WERI-Rb-1 (cell line): Measurements from ENCODE around the gene IL6R.

Experiments used
- DNase-seq: peaks from one replicate; pipeline ENCODE4 v3.0.0-alpha.2; 2020
- H3K27ac ChIP-seq: fragments of 250-450 bp; sonication (Bioruptor Pico); 2 replicates; pipeline ENCODE4 v1.5.1; 2020; ENCODE audit warnings: mild to moderate bottlenecking, moderate library complexity
- H3K27me3 ChIP-seq: fragments of 250-450 bp; sonication (Bioruptor Pico); 2 replicates; pipeline ENCODE4 v1.5.1; 2021; ENCODE audit warnings: mild to moderate bottlenecking, low read depth, moderate library complexity; ENCODE audit not compliant: insufficient read depth, severe bottlenecking
- H3K36me3 ChIP-seq: fragments of 250-450 bp; sonication (Bioruptor Pico); 2 replicates; pipeline ENCODE4 v1.5.1; 2020; ENCODE audit warnings: mild to moderate bottlenecking, moderate library complexity
- H3K4me3 ChIP-seq: 2 replicates; pipeline ENCODE4 v1.5.1; 2011; ENCODE audit warnings: low read depth, mild to moderate bottlenecking, control low read depth, low read length
- H3K9me3 ChIP-seq: fragments of 250-450 bp; sonication (Bioruptor Pico); 2 replicates; pipeline ENCODE4 v1.5.1; 2021; ENCODE audit warnings: mild to moderate bottlenecking, moderate library complexity; ENCODE audit not compliant: severe bottlenecking
- TF ChIP-seq, protein P1 (sequence below): IDR thresholded peaks from 2 replicates; pipeline ENCODE4 v1.5.1; 2011; ENCODE audit warnings: low read depth, mild to moderate bottlenecking, control low read depth, inconsistent platforms, low read length

The IL6R gene

DNA sequence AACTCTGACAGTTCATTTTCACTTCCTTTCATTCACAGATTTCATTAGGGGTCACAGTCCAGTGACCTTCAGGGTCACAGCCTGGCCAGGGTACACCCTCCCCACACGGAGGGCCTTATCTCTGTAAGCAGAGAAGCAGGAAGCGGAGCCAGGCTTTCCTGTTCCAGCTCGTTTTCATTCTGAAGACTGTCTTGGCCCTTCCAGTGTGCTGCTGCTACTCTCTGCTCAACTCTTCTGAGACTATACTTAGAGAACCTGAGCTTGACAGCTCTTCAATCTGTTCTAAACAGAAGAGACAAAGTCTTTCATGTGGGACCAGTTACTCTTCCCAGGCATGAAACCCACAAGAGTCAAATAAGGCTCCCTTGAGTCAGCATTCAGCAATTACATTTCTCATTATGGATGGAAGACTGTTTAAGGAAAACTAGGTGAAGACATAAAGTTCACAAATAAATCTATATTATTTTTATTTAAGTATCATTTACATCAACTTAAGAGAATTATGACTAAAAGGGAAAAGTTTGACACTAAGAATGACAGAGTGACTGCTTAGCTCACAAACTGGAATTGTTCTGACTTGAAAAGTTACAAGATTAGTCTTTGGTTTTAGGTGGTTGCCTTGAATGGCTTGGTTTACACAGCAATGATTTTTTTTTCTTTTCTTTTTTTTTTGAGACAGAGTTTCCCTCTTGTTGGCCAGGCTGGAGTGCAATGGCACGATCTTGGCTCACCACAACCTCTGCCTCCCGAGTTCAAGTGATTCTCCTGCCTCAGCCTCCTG, 92.1 kb downstream of the IL6R start:
- Histone ChIP-seq H3K27ac (no peak overlapping the region), H3K36me3 (no peaks in the 10 kb centered on the region), H3K4me3 (no peak overlapping the region), H3K27me3 (peaks cover 100% of the 10 kb centered on the region), H3K9me3 (peaks cover 9% of the 10 kb centered on the region)
- no peak for DNase-seq
- TF ChIP-seq, protein P1, sequence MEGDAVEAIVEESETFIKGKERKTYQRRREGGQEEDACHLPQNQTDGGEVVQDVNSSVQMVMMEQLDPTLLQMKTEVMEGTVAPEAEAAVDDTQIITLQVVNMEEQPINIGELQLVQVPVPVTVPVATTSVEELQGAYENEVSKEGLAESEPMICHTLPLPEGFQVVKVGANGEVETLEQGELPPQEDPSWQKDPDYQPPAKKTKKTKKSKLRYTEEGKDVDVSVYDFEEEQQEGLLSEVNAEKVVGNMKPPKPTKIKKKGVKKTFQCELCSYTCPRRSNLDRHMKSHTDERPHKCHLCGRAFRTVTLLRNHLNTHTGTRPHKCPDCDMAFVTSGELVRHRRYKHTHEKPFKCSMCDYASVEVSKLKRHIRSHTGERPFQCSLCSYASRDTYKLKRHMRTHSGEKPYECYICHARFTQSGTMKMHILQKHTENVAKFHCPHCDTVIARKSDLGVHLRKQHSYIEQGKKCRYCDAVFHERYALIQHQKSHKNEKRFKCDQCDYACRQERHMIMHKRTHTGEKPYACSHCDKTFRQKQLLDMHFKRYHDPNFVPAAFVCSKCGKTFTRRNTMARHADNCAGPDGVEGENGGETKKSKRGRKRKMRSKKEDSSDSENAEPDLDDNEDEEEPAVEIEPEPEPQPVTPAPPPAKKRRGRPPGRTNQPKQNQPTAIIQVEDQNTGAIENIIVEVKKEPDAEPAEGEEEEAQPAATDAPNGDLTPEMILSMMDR = no peak

DNA sequence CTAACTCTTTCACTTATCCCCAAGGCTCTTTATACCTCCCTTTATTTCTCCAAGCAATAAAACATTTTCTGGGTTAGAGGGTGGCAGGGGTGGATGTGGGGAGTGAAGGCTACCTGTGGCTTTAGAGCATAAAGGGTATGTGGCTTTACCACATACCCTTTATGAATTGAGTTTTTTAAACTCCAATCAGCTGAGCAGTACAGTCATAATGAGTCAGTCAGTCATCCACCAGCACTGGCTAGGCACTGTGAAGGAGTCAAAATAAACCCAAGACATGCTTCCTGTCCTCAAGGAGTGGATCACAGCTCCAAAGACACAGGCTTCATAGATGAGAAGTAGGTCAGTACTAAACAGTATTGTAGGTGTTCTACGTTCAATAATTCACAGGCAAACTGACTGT, 94.3 kb downstream of the IL6R start:
- H3K27ac ChIP-seq = no peak overlapping the region
- H3K4me3 ChIP-seq = no peak overlapping the region
- H3K27me3 ChIP-seq = peaks cover 100% of the 10 kb centered on the region
- peaks cover 28% of the 10 kb centered on the region for H3K9me3 ChIP-seq
- no peaks in the 10 kb centered on the region for H3K36me3 ChIP-seq
- TF ChIP-seq, protein P1 = no peak
- no peak for DNase-seq

DNA sequence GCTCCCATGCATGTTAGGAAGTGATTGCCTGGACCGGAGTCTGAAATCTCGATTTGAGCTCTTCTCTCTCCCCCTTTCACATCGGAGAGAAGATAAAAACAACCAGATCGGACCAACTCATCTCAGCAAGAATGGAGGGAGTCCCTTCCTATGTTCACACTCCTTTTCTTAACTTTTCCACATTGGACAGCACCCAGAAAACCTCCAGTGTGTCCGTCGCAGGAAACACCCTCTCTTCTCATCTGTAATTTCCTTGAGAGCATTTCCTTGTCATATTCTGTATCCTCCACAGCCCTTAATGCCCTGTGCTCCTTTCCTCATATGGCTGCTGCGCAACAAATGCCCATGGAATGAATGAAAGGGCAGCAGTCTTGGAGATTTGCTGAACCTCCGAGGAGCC, 95.4 kb downstream of the IL6R start:
- Histone ChIP-seq H3K27me3 (peaks cover 100% of the 10 kb centered on the region), H3K4me3 (no peak overlapping the region), H3K9me3 (peaks cover 29% of the 10 kb centered on the region), H3K27ac (no peak overlapping the region), H3K36me3 (no peaks in the 10 kb centered on the region)
- no peak for DNase-seq
- TF ChIP-seq, protein P1 = no peak

DNA sequence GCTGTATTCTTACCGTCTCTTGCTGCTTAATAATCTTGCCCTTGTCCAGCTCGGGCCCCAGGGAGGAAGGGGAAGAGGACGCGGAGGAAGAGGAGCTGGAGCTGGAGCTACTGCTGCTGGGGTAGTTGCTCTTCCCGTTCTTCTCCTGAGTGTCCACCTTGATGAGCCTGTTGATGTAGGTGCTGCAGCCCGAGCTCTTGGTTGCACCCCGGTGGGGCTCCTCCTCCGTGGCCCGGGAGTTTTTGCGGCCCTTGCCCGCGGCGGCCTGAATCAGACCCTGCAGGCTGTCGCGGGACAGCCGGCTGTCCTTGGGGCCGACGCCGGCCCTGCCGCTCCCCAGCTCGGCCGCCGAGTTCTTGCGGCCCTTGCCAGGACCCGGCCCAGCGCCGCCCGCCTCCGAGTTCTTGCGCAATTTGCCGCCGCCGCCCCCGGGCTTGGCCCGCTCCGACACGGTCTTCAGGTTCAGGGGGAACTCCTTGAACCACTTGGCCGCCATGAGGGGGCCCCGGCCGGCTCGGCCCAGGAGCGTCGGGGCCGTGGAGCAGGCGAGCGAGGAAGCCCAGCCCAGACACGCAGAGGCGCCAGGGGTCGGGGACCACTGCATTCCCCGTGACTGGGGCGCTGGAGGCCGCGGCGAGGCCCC, 96.4 kb downstream of the IL6R start:
- Histone ChIP-seq H3K9me3 (peaks cover 39% of the 10 kb centered on the region), H3K4me3 (peak overlapping the region; percentile 3; the same call in 1 of the 2 replicates), H3K27me3 (peaks cover 100% of the 10 kb centered on the region), H3K27ac (no peak overlapping the region), H3K36me3 (no peaks in the 10 kb centered on the region)
- TF ChIP-seq, protein P1 = no peak
- no peak for DNase-seq

DNA sequence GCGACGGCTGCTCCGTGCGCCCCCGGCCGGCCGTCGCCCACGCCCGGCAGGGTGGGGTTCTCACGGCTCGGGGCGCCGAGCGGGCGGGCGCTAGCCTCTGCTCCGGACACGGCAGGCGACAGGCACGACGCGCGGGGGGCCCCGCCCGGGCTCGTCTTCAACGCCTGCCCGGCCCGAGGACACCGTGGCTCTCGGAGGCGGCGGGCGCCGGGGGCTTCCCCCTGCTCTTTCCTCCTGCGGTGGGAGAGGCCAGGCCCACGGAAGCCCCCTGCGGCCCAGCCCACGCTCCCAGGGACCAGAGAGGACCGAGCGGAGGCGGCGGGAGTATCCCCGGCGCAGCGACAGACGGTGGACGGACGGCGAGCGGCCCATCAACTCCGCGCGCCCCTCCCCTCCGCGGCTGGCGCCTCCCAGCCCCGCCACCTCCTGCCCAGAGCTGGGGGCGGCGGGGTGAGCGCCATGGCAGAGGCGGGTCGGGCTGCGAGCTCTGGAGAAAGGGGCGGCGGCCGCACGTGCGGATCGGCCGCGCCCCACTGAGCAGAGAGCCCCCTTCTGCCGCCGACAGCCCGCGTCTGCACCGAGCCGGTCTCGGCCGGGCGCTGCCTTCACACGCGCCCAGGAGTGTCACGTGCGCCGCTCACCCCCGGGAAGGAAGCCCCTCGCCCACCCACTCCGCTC, 97.1 kb downstream of the IL6R start, which contains the start of the genes SHE and TDRD10:
TSS of gene SHE (minus strand) at position 347 of the 678 bp plus-strand sequence. CDS start 386 bp downstream, outside the sequence.
TSS of gene TDRD10 (plus strand) at position 154 of the 678 bp plus-strand sequence. CDS start 4,685 bp downstream, outside the sequence.
- no peak for DNase-seq
- no peaks in the 10 kb centered on the region for H3K36me3 ChIP-seq
- no peak within 1 kb of the TSS for H3K27ac ChIP-seq
- TF ChIP-seq, protein P1 = no peak
- H3K9me3 ChIP-seq = peaks cover 42% of the 10 kb centered on the region
- peak within 1 kb of the TSS; percentile 3; the same call in 1 of the 2 replicates for H3K4me3 ChIP-seq
- peaks cover 100% of the 10 kb centered on the region for H3K27me3 ChIP-seq
